HG03354 (cell line): ENCODE data around the gene ALPP.

Experiments
- ATAC-seq: cut with Tn5 transposase; IDR thresholded peaks from one replicate; pipeline ENCODE4 v1.9.1; 2021; ENCODE audit warnings: mild to moderate bottlenecking; ENCODE audit not compliant: unreplicated experiment, poor library complexity, severe bottlenecking

Gene ALPP

GRCh38 chr2:232340171-232340935 lies 38.2 kb upstream of the ALPP start:
- no peak for ATAC-seq

GRCh38 chr2:232341061-232341738 lies 37.4 kb upstream of the ALPP start:
- ATAC-seq = no peak

GRCh38 chr2:232341739-232342126 lies 36.8 kb upstream of the ALPP start:
- ATAC-seq = no peak

DNA sequence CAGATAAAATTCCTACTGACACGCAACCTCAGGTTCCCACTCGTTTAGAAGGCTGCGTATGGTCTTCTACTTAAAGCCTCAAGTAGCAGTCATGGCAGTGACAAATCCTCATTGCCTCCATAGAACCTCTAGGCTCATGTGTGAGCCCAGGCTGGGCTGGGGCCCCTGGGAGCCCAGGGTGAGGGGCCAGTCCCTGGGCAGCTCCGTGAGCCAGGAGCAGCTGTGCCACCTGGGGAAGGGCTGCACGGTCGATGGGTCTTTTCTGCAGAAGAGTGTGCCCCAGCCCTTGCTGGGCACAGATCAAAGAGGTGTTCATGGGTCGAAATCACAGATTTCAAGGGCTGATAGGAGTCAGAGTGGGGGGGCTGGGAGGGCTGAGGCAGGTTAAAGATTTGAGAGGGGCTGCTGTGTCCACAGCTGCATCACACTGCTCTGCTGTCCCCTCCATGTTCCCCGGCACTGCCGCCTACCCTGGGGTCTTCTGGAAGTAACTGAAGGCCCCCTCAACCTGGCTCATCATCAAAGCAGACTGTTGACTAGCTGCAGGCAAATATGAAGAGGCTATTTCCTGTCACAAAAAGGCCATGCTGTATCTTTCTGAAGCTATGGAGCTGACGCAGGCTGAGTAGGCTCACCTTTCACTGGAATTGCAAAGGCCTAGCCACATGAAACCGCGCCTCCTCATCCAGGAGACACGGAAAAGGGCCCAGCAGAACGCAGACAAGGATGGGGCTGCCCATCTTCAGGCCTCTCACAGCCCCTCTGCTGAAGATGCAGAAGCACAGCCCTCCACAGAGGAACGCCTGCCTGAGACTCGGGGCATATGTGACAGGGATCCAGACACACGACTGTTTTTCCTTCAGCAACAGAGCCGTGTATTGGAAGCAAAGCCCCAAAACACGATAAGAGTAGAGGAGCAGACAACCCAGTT lies 35.7 kb upstream of the ALPP start:
- ATAC-seq = no peak

DNA sequence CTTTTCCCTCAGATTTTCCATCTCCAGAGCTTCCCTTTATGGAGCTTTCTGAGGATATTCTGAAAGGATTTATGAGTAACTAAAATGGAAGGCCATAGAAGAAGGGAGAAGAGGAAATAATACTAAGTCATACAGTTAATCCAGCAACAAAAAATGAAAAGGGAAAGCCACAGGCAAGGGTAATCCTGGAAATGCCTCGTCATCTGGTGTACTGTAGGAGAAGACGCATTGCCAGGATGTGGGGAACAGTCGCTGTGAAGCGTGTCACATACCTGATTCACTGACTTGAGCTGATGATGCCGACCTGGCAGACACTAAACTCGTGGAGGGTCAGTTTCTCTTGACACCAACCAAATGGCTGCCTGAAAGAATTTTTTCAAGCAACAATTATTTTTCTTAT lies 34.7 kb upstream of the ALPP start:
- ATAC-seq = no peak

DNA sequence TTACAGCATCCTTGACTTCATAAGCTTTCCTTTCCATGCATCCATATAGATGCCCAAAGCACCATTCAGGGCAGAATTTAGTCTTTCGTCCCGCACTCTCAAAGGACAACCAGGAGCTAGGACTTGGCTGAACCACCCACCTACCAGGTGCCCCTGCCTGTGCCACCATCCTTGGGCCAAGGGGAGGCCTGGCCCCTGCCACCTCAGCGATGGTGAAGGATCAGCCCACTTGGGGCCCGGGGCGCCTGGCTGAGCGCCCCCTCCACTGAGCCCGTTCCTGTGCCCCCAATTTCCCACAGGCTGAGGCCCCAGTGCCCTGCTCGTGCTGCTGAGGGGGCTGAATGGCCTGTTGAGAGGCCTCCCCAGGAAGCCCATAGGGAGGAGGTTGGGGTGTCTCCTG lies 33.3 kb upstream of the ALPP start:
- ATAC-seq = no peak

GRCh38 chr2:232347369-232347768 lies 31.2 kb upstream of the ALPP start:
- no peak for ATAC-seq

DNA sequence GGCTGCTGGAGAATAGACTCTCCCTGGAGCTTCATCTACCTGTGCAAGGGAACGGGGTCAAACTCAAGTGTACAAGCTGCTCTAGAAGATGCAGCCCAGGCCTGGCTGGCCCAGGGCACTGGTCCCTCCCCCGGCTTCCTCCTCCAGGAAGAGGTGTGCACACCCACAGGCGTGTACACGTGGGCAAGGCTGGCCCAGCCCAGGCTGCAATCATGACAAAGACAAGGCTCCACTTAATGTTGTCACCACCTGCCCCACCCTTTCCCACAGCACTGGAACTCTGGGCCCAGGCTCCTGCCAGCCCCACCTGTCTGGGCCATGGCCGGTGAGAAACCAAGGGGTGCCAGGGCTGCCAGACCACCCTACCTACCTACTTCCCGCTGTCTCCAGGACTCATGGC lies 29.6 kb upstream of the ALPP start:
- ATAC-seq = no peak

- no peak for ATAC-seq
Measured at GRCh38 chr2:232349546-232349945, 29.0 kb upstream of the ALPP start.

GRCh38 chr2:232349946-232350635 lies 28.5 kb upstream of the ALPP start:
- ATAC-seq = no peak

- ATAC-seq = no peak
Measured at GRCh38 chr2:232350804-232351685, 27.5 kb upstream of the ALPP start.

- ATAC-seq = no peak
Measured at GRCh38 chr2:232351686-232352510, 26.7 kb upstream of the ALPP start.

- no peak for ATAC-seq
Measured at GRCh38 chr2:232352511-232353091, 25.9 kb upstream of the ALPP start.

DNA sequence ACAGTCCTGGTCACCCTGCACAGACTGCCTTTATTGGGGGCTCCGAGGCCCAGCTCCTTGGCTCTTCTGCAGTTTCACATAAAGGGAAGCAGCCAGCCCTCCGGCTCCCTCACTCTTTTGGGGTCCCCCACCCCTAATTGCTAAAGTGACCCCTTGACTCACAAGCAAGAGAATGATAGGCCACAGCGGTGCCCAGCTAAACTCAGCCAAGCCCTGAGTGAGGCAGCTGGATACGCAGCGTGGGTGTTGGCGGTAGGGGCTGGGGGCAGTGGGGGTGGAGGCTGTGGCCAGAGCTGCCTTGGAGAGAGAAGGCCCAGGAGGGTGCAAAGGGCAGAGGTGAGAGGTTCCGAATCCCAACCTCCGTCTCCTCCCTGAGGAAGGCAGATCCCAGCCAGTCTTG lies 25.5 kb upstream of the ALPP start:
- ATAC-seq = no peak

DNA sequence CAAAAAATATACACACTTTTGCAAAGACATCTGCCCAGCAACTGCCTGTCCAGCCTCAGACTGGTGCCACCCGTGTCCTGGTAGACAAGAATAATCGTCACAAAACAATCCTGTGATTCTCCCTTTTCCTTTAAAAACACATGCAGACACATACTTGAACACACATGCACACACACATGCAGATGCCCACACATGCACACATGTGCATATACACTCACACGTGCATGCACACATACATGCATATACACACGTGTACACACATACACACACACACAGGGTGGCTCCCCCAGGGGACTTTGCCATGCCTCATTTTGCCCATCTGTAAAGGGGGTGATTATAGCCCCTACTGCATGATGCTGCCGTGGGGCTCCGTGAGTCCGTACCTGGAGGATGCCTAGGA lies 24.9 kb upstream of the ALPP start:
- no peak for ATAC-seq

- ATAC-seq = no peak
Measured at GRCh38 chr2:232354069-232354468, 24.5 kb upstream of the ALPP start.

DNA sequence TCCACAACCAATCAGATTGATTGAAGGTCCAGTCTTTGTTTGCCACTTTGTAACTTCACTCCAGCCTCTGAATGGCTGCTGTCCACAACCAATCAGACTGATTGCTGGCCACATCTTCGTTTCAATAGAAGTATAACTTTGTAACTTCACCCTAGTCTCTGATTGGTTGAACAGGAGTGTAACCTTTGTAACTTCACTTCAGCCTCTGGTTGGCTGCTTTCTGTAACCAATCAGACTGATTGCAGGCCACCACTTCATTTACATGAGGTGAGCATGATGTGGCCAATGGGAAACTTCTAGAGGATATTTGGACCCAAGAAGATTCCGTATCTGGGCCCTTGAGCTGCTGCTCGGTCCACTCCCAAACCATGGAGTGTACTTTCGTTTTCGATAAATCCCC lies 16.9 kb upstream of the ALPP start:
- no peak for ATAC-seq
